HPDE6-E6E7 (cell line): ENCODE data around the gene MINK1.
A peak's percentile ranks its signal among the peaks of the same experiment; 100 is the strongest.

ENCODE experiments used
- DNase-seq: peaks from one replicate; pipeline ENCODE4 v3.0.0; 2011; ENCODE audit warnings: missing footprints; ENCODE audit errors: extremely low spot score

Gene MINK1

GRCh38 chr17:4833178-4833940 is at the start of gene MINK1:
MINK1 (plus strand) TSS chr17:4833340; CDS start chr17:4833584, 244 bp downstream.
- peak; percentile 98 for DNase-seq

GRCh38 chr17:4785311-4786105 is 47.6 kb upstream of the MINK1 start:
- DNase-seq: no peak

DNA sequence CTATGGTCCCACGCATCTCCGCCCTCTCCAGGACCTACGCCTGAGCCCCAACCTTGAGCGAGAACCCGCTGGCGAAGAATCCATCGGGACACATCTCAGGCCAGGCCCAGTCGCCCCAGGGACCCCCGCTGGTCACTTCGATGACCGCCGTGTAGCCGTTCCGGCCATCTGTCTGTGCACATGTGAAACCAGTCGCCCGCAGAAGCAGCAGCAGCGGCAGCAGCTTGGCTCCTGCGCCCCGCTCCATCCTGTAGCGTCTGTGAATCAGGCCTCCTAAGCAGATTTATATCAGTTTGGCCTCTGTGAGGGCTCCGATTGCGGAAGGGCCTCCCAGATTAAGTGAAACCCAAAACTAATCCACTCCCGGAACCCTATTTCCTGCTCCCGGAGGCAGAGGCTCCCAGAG is 47.0 kb upstream of the MINK1 start, which contains the start of gene VMO1:
Gene VMO1 (minus strand): TSS at position 259 of the 406 bp plus-strand sequence. CDS start 12 bp downstream, at position 247.
- DNase-seq: no peak

DNA sequence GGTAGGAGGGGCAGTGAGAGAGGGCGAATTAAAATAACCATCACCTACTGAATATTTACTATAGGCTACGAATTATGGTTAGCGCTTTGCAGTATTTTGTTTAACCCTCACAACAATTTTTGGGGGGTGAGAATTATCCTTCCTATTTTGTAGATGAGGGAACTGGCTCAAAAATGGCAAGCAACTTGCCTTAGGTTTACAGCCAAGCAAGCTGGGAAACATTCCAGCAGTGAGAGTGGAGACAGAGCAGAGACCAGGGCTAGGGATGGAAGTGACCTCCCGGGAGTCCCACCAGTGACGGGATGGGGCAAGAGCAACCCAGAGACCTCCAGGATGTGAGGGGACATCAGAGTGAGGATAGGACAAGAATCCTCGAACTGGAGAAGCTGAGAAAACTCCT is 46.6 kb upstream of the MINK1 start:
- DNase-seq: no peak

DNA sequence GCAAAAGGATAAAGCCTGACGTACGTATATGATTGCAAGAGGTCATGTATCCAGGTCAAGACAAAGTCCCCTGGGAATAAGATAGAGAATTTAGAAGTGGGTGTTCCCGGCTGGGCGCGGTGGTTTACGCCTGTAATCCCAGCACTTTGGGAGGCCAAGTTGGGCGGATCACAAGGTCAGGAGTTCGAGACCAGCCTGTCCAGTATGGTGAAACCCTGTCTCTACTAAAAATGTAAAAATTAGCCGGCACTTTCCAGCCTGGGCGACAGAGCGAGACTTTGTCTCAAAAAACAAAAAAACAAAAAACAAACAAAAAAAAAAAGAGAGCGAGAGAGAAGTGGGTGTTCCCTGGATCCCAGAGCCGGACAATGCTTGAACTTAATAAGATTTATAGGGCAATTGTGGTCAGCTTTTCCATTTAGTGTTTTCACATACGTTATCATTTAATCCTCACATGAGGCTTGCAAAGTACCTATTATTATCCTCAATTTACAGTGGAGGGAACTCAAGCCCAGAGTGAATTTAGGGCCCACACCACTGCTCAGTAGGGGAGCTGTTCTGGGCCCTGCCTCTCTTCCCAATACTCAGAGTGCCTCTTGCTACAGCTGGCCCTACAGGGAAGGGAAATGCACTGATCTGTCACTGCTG is 44.9 kb upstream of the MINK1 start:
- DNase-seq: no peak

GRCh38 chr17:4788807-4789700 is 44.1 kb upstream of the MINK1 start, which contains the start of gene GLTPD2:
GLTPD2 (plus strand) TSS chr17:4788964; CDS start chr17:4789012, 48 bp downstream.
- DNase-seq: no peak

- no peak for DNase-seq
Observed at GRCh38 chr17:4789701-4789950, 43.5 kb upstream of the MINK1 start.

DNA sequence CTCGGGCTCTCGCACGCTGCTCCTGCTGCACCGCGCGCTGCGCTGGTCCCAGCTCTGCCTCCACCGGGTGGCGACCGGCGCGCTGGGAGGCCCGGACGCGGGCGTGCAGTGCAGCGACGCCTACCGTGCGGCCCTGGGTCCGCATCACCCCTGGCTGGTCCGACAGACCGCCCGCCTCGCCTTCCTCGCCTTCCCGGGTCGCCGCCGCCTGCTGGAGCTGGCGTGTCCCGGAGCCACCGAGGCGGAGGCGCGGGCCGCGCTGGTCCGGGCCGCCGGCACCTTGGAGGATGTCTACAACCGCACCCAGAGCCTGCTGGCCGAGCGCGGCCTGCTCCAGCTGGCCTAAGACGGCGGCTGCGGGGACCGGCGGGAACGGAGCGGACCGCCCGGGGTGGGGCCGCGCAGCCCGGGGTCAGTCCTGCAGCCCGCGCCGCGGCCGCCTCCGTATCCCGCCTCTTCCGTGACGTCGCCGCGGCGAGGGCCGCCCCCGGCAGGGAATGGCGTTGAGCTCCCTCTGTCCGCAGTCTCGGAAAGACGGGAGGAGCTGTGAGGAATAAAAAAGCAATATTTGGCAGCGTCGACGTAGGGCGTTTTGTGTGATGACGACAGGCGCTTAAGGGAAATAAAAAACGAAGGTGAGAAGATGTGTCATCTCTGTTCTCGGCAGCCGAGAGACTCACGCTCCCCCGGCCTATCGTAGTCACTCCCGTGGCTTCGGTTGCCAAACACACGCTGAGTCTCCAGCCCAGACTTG is 43.0 kb upstream of the MINK1 start:
- DNase-seq: peak; percentile 94

DNA sequence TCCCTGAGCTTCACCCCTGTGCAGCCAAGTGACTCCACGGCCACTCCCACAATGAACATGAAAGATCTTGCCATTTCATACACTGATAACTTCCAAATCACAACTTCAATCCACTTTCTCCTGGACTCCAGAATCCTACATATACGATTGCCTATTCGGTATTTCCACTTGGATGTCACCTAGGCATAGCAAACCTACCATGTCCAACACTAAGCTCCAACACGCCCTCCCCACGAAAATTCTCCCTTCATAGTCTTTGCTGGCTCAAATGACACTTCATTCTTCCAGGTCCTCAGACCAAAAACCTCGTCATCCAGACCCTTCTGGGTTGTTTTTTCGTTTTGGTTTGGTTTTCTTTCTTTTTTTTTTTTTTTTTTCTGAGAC is 42.4 kb upstream of the MINK1 start:
- no peak for DNase-seq

DNA sequence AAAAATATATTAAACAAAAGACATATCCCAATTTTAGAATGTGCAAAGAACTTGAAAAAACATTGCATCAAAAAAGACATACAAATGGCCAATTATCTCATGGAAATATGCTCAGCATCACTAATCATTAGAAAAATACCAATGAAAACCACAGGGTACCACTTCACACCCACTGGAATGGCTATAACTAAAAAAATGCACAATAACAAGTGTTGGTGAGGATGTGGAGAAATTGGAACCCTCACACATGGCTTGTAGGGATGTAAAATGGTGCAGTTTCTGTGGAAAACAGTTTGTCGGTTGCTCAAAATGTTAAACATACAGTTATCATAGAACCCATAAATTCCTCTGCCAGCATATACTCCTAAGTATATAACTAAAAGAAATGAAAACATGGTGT is 38.0 kb upstream of the MINK1 start:
- no peak for DNase-seq

DNA sequence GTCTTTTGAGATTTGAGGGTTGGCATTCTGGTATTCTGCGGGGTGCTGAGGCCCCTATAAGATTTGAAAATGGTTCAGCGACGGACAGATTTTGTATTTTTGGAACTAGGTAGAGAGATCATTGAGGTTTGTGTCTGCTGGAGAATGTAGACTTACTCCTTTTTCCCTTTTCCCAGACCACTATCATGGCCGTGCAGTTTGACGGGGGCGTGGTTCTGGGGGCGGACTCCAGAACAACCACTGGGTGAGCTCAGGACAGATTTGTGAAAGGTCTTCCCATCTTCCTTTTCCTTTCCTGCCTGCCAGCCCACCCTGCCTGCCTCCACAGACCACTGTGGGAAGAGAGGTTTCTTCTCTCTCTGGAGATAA is 36.6 kb upstream of the MINK1 start:
- DNase-seq: no peak

DNA sequence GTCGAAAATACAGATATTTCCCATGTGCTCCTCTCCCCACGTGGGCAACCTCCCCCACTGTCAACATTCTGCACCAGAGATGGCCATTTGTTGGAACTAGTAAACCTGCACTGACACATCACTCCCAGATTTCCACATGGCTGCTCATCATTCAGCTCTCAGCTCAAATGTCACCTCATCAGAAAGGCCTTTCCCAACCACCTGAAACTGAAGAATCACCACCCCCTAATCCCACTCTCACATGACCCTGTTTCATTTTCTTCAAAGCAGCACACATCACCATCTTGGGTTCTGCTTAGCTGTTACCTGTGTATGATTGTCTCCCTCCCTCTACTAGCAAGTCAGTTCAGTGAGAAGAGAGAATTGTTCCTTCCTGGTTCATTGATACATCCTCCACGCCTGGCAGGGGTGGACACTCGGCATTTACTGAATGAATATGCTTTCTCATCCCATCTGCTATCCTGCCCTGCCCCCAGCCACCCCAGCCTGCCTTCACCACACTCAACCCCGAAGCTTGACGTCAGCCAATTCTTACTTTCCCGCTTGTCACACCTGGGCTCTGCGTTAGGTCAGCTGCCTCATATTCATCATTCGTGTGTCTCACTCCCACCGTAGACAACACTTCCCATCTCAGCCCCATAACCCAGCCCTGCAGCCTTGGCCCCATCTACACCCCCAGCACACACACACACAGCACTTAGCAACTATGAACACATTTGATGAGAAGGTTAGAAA is 32.5 kb upstream of the MINK1 start:
- no peak for DNase-seq

DNA sequence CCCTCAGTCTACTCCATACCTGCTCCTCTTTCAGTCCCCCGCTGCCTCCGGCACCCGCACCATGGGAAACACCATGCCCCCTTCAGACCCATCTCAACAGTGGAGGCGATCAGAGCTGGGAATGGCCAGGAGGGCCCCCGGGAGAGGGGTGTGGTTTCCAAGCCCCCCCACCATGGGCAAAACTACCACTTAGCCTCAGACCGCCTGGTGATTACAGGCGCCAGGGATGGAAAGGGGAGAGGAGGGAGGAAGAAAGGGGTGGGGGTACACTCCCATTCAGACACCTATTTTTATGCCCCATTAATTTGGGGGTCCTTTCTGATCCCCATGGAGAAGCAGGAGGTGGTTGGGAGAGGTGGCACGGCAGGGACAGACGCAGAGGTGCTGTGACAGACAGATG is 30.9 kb upstream of the MINK1 start, which contains the start of gene C17orf114:
Gene C17orf114 (minus strand): TSS at position 101 of the 400 bp plus-strand sequence.
- no peak for DNase-seq

DNA sequence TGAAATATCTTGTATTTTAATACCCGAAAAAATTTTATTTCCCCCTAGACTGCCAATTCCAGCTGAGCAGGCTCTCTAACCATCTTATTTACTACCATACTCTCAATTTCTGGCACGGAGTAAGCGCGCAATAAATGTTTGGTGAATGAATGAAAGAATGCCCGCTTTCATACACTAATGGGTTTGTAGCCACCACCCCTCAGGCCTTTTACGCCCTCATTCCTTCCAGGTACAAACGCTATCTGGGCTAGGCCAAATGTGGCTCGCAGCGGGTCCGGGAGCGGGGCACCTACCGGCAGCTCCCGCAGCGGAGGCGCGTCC is 26.7 kb upstream of the MINK1 start:
- no peak for DNase-seq

DNA sequence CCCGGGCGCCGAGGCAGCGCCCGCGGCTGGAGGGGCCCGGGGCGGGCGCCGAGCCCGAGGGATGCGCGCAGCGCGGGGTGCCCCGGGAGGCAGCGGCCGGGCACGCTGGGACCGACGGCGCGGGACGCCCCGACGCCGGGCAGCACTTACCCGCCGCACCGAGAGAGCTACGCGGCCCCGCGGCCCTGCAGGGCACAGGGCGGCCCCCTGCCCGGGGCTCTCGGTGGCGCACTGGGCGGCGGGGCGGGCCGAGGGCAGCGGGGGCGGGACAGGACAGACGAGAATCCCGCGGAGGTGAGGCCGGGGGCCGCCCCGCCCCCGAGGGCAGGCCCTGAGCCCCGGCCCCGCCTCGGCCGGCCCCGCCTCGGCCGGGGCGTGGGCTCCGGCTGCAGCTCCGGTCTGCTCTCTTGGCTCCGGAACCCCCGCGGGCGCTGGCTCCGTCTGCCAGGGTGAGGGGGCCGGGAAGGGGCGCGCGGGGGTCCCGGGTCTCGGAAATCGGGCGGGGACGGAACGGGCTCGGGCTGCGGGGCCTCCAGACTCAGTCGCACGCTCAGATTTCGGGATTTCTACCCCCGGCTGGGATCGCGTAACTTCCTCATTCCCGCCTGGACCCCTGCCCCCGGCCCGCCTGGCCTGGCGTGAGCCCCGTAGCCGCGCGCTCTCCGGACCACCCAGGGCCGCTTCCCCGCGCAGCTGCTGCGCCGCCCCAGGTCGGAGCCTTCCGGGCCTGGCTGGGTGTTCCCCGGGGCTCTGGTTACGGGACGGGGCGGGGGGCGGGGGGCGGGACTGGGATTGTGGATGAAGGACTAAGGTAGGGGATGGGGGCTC is 26.1 kb upstream of the MINK1 start, which contains the start of gene PLD2:
Gene PLD2 (plus strand): TSS at position 376 of the 828 bp plus-strand sequence. CDS start 621 bp downstream, outside the sequence.
- DNase-seq: peak; percentile 91

DNA sequence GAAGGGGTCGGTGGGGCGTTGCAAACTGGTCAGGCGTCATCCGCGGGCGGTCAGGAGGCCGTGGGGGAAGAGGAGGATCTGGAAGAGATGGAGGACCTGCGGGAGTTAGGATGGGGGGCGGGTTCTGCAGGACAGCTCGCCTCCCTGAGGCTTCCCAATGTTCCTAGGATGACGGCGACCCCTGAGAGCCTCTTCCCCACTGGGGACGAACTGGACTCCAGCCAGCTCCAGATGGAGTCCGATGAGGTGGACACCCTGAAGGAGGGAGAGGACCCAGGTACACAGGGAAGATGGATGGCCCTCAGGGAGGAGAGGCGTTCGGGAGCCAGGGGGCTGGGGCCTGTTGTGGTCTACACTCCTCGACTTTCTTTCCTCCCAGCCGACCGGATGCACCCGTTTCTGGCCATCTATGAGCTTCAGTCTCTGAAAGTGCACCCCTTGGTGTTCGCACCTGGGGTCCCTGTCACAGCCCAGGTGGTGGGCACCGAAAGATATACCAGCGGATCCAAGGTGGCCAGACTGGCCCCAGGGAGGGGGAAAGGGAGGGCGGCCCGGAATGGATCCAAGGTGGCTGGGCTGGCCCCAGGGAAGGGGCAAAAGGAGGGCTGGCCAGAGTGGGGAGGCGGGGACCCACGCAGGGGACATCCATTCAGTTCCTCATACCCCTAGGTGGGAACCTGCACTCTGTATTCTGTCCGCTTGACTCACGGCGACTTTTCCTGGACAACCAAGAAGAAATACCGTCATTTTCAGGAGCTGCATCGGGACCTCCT is 25.3 kb upstream of the MINK1 start:
- no peak for DNase-seq

GRCh38 chr17:4808378-4808767 is 24.8 kb upstream of the MINK1 start:
- DNase-seq: no peak

DNA sequence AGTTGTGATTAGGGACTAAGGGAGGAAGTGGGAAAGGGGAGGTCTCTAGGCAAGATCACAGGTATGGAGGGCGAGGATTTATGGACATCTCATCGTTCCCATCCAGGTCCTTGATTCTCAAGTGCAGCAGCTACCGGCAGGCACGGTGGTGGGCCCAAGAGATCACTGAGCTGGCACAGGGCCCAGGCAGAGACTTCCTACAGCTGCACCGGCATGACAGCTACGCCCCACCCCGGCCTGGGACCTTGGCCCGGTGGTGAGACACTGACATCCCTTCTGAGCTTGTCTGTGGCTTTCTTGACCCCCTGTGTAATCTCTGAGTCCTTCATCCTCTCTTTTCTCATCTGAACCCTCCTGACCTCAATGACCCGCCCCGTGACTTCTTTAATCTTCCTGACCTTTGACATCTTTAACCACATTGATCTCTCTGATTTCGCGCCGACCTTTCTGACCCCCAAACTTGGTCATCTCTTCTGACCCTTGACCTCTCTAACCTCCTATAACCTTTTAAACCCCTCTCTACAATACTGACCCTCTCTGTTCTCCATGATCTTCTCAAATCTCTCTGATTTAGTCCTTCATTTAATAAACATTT is 22.3 kb upstream of the MINK1 start:
- DNase-seq: no peak
